Measurements from ENCODE around the gene HIRIP3. TPM values are rescaled to one million over a fixed set of nuclear protein-coding genes. Genes with fewer than 3 reads are reported as not detected.
A peak's percentile ranks its signal among the peaks of the same experiment; 100 is the strongest.
"Not testable (repeated sequence)": the region's sequence is repeated elsewhere in the genome, so short reads cannot be mapped to it uniquely, and the experiment has no call there.

The HIRIP3 gene
- polyA plus RNA-seq, 3 donors: 3.3 to 4.8 (median 3.7) TPM

DNA sequence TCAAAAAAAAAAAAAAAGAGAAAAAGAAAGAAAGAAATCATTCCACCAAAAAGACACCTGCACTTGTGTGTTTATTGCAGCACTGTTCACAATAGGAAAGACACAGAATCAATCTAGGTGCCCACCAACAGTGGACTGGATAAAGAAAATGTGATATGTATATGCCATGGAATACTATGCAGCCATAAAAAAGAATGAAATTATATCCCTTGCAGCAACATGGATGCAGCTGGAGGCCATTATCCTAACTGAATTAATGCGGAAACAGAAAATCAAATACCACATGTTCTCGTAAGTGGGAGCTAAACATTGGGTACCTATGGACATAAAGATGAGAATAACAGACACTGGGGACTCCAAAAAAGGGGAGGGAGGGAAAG lies 21.9 kb upstream of the HIRIP3 start:
- no peaks in the 10 kb centered on the region for H3K36me3 Mint-ChIP-seq
- peaks cover 17 to 31% (median 27%) of the 10 kb centered on the region in 3 donors for H3K27me3 Mint-ChIP-seq (ENCODE audit: low read depth in 3 of 3)
- peaks cover 11 to 15% of the 10 kb centered on the region in 2 donors for H3K4me1 ChIP-seq (ENCODE audit: control insufficient read depth in 1 of 2, insufficient read depth in 2 of 2, low read length in 2 of 2)
- no CpG with 5 or more reads among the region's 2 CpGs for WGBS (ENCODE audit: insufficient coverage)
- H3K9ac ChIP-seq (ENCODE audit: insufficient read depth, low read length, poor library complexity, severe bottlenecking): no peak overlapping the region
- no peak overlapping the region for H3K4me3 Mint-ChIP-seq
- no peak overlapping the region for H3K4me3 ChIP-seq (replicated peaks in 1 of 3; ENCODE audit: low read depth in 2 of 3, low read length in 3 of 3)
- H3K9me3 Mint-ChIP-seq: peaks cover 0 to 3% (median 2%) of the 10 kb centered on the region in 7 donors
- H3K36me3 ChIP-seq (replicated peaks in 1 of 2; ENCODE audit: control insufficient read depth in 1 of 2, insufficient read depth in 2 of 2, low read length in 2 of 2): no peaks in the 10 kb centered on the region
- no peak overlapping the region for H2AFZ ChIP-seq (ENCODE audit: insufficient read depth, low read depth, low read length, poor library complexity, severe bottlenecking)
- intact Hi-C loops (cut with micrococcal nuclease): no loop called here
- no peak for TF ChIP-seq CTCF (IDR thresholded peaks at IDR 0.05)
- peaks cover 2 to 10% of the 10 kb centered on the region in 2 donors for H3K27me3 ChIP-seq (ENCODE audit: control insufficient read depth in 2 of 2, insufficient read depth in 2 of 2, low read length in 2 of 2)
- H3K27ac Mint-ChIP-seq: no peak overlapping the region
- H3K79me2 ChIP-seq (ENCODE audit: insufficient read depth, low read length): no peaks in the 10 kb centered on the region
- H3K4me1 Mint-ChIP-seq: peaks cover 14% of the 10 kb centered on the region
- H3K4me2 ChIP-seq (replicated peaks; ENCODE audit: extremely low read depth, low read length, poor library complexity, severe bottlenecking): no peak overlapping the region
- H3K27ac ChIP-seq (ENCODE audit: low read depth in 1 of 2, low read length in 2 of 2): no peak overlapping the region
- no peaks in the 10 kb centered on the region for H3K9me3 ChIP-seq (replicated peaks in 1 of 2; ENCODE audit: control insufficient read depth in 1 of 2, insufficient read depth in 1 of 2, low read length in 2 of 2)
- DNase-seq: no peak
- no peaks in the 10 kb centered on the region for H4K20me1 ChIP-seq (ENCODE audit: insufficient read depth, low read length)

DNA sequence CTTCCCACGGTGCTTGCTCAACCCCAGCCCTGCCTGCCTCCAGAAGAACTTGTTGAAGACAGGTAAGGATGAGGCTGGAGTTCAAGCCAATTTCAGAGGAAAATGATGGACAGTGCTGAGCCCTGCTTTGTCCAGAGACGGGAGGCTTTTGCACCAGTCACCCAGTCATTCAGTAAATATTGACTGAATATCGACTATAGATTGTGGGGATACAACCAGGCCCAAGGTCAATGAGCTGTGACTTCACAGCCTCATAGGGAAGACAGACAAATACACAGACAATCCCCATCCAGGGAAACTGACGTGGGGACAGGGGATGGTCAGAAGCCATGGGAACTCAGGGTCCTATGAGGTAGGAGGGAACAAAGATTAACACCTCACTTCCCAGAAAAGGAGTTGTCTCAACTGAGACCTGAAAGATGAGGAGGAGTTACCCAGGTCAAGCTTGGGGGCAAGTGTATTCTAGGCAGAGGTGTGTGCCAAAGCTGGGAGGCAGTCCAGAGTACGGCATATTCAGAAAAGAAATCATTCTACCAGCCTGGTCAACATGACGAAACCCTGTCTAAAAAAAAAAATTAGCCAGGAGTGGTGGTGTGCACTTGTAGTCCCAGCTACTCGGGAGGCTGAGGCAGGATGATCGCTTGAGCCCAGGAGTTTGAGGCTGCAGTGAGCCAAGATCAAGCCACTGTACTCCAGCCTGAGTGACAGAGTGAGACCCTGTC lies 21.3 kb upstream of the HIRIP3 start:
- no peak overlapping the region for H3K4me3 Mint-ChIP-seq
- peaks cover 15% of the 10 kb centered on the region for H3K4me1 Mint-ChIP-seq
- H3K27ac Mint-ChIP-seq: peak overlapping the region in 1 of 7 donors; percentile 81
- no peak for TF ChIP-seq CTCF (IDR thresholded peaks at IDR 0.05)
- H4K20me1 ChIP-seq (ENCODE audit: insufficient read depth, low read length): no peaks in the 10 kb centered on the region
- no peak overlapping the region for H3K9ac ChIP-seq (ENCODE audit: insufficient read depth, low read length, poor library complexity, severe bottlenecking)
- peaks cover 0 to 2% of the 10 kb centered on the region in 2 donors for H3K36me3 Mint-ChIP-seq
- H3K4me3 ChIP-seq (replicated peaks in 1 of 3; ENCODE audit: low read depth in 2 of 3, low read length in 3 of 3): no peak overlapping the region
- no peak overlapping the region for H3K27ac ChIP-seq (ENCODE audit: low read depth in 1 of 2, low read length in 2 of 2)
- H3K9me3 ChIP-seq (replicated peaks in 1 of 2; ENCODE audit: control insufficient read depth in 1 of 2, insufficient read depth in 1 of 2, low read length in 2 of 2): peaks cover 0 to 5% of the 10 kb centered on the region in 2 donors
- peaks cover 23 to 36% (median 32%) of the 10 kb centered on the region in 3 donors for H3K27me3 Mint-ChIP-seq (ENCODE audit: low read depth in 3 of 3)
- H3K79me2 ChIP-seq (ENCODE audit: insufficient read depth, low read length): no peaks in the 10 kb centered on the region
- no peak overlapping the region for H3K4me2 ChIP-seq (replicated peaks; ENCODE audit: extremely low read depth, low read length, poor library complexity, severe bottlenecking)
- H3K36me3 ChIP-seq (replicated peaks in 1 of 2; ENCODE audit: control insufficient read depth in 1 of 2, insufficient read depth in 2 of 2, low read length in 2 of 2): no peaks in the 10 kb centered on the region
- no peak overlapping the region for H2AFZ ChIP-seq (ENCODE audit: insufficient read depth, low read depth, low read length, poor library complexity, severe bottlenecking)
- peaks cover 7 to 16% of the 10 kb centered on the region in 2 donors for H3K27me3 ChIP-seq (ENCODE audit: control insufficient read depth in 2 of 2, insufficient read depth in 2 of 2, low read length in 2 of 2)
- WGBS (ENCODE audit: insufficient coverage): 91% methylated on average over 4 of the region's 8 CpGs
- H3K9me3 Mint-ChIP-seq: peaks cover 0 to 8% (median 5%) of the 10 kb centered on the region in 7 donors
- H3K4me1 ChIP-seq (ENCODE audit: control insufficient read depth in 1 of 2, insufficient read depth in 2 of 2, low read length in 2 of 2): peaks cover 10 to 13% of the 10 kb centered on the region in 2 donors
- no peak for DNase-seq
- intact Hi-C loops (cut with micrococcal nuclease): no loop called here

- peak overlapping the region in 1 of 7 donors; percentile 37 for H3K27ac Mint-ChIP-seq
- peaks cover under 1 to 12% (median 3%) of the 10 kb centered on the region in 7 donors for H3K9me3 Mint-ChIP-seq
- H3K4me3 ChIP-seq (replicated peaks in 1 of 3; ENCODE audit: low read depth in 2 of 3, low read length in 3 of 3); H3K36me3 Mint-ChIP-seq; H3K4me2 ChIP-seq (replicated peaks; ENCODE audit: extremely low read depth, low read length, poor library complexity, severe bottlenecking); H3K27ac ChIP-seq (ENCODE audit: low read depth in 1 of 2, low read length in 2 of 2); H2AFZ ChIP-seq (ENCODE audit: insufficient read depth, low read depth, low read length, poor library complexity, severe bottlenecking); H3K4me3 Mint-ChIP-seq; intact Hi-C loops (cut with micrococcal nuclease); DNase-seq; H3K9ac ChIP-seq (ENCODE audit: insufficient read depth, low read length, poor library complexity, severe bottlenecking); H3K79me2 ChIP-seq (ENCODE audit: insufficient read depth, low read length); H3K36me3 ChIP-seq (replicated peaks in 1 of 2; ENCODE audit: control insufficient read depth in 1 of 2, insufficient read depth in 2 of 2, low read length in 2 of 2); H3K4me1 Mint-ChIP-seq; H4K20me1 ChIP-seq (ENCODE audit: insufficient read depth, low read length): not testable (repeated sequence)
- peaks cover 29 to 47% (median 39%) of the 10 kb centered on the region in 3 donors for H3K27me3 Mint-ChIP-seq (ENCODE audit: low read depth in 3 of 3)
- WGBS (ENCODE audit: insufficient coverage): 93% methylated on average over 5 of the region's 7 CpGs
- H3K9me3 ChIP-seq (replicated peaks in 1 of 2; ENCODE audit: control insufficient read depth in 1 of 2, insufficient read depth in 1 of 2, low read length in 2 of 2): peaks cover 0 to 11% of the 10 kb centered on the region in 2 donors
- H3K4me1 ChIP-seq (ENCODE audit: control insufficient read depth in 1 of 2, insufficient read depth in 2 of 2, low read length in 2 of 2): peaks cover 8 to 14% of the 10 kb centered on the region in 2 donors
- H3K27me3 ChIP-seq (ENCODE audit: control insufficient read depth in 2 of 2, insufficient read depth in 2 of 2, low read length in 2 of 2): peaks cover 13 to 25% of the 10 kb centered on the region in 2 donors
Observed at GRCh38 chr16:30015450-30015849, 20.0 kb upstream of the HIRIP3 start.
